GM12873 (cell line): ENCODE measurements around the gene BABAM2.

Experiments
- TF ChIP-seq, protein P1 (sequence below): IDR thresholded peaks from 2 replicates; pipeline ENCODE4 v1.5.1; 2012; ENCODE audit warnings: low read depth, mild to moderate bottlenecking, moderate library complexity, low read length, control low read depth; ENCODE audit not compliant: insufficient read depth; ENCODE audit errors: missing control alignments

The BABAM2 gene

DNA sequence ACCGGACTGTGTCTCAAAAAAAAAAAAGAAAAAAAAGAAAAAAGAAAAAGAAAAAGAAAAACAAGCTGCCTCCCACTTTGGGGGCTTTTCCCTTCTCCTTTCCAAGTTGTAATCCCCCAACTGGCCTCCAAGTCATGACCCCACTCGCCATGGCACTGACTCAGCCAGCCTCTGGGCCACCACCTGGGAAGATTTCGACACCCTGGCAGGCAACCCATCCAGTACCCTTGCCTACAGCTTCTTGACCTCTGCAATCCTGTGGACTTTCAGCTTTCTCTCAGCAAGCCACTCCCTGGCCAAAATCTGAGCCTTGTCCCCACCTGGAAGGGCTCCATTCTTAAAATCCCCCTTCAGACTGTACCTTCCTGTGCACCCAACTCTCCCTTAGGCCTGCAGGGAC, 479.8 kb downstream of the BABAM2 start:
- TF ChIP-seq, protein P1, sequence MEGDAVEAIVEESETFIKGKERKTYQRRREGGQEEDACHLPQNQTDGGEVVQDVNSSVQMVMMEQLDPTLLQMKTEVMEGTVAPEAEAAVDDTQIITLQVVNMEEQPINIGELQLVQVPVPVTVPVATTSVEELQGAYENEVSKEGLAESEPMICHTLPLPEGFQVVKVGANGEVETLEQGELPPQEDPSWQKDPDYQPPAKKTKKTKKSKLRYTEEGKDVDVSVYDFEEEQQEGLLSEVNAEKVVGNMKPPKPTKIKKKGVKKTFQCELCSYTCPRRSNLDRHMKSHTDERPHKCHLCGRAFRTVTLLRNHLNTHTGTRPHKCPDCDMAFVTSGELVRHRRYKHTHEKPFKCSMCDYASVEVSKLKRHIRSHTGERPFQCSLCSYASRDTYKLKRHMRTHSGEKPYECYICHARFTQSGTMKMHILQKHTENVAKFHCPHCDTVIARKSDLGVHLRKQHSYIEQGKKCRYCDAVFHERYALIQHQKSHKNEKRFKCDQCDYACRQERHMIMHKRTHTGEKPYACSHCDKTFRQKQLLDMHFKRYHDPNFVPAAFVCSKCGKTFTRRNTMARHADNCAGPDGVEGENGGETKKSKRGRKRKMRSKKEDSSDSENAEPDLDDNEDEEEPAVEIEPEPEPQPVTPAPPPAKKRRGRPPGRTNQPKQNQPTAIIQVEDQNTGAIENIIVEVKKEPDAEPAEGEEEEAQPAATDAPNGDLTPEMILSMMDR: no peak

DNA sequence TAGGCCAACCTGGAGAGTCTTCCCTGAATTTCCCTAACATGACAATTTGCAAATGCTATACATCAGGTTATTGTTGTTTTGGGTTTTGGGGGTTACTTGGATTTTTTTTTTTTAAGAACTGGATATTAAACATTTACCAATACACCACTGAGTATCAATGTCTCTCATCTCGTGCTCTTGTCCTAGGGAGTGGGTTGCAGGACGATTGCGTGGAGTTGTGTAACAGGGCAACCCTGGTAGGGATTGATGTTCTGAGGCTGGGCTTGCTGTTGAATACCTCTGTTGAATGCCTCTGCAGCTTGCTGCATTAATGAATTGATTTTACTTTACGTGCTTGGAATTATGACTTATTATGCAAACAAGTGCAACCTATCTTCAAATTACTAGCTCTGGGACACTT, 483.3 kb downstream of the BABAM2 start:
- TF ChIP-seq, protein P1: no peak

DNA sequence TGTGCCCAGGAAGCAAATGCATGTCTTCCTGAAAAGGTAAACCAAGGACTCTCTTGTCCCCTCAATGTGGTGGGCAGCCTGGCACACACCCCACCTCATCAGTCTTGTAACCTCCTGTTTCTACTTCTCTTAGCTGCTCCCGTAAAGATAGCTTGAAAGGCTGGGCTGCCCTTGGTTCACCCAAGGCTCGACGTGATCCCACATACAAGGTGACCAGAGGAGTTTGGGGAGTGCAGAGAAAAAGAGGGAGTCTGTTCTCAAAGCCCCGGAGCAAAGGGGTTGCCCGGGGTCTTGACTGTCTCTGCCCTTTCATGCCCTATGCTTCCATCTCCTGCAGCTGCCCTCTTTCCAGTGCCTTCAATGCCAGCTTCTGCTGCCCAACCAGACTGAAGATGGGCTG, 483.8 kb downstream of the BABAM2 start:
- TF ChIP-seq, protein P1: no peak

DNA sequence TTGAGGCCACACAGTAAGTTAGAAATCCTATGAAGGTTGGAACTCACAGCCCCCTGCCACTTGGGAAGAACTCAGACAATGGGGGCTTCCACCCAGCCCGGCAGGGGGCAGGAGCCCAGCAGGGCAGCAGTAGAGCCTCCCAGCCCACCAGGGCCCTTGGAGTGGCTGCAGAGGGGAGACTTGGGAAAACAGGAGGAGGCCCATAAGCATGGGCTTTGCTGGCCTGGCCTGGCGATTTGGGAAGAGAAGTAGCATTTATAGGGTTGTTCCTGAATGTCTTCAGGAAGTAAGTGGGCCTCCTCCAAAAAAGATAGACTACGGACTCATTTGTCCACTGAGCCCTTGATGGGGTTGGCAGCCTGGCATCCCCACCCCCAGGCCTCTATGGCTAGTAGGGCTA, 484.7 kb downstream of the BABAM2 start:
- TF ChIP-seq, protein P1: no peak

DNA sequence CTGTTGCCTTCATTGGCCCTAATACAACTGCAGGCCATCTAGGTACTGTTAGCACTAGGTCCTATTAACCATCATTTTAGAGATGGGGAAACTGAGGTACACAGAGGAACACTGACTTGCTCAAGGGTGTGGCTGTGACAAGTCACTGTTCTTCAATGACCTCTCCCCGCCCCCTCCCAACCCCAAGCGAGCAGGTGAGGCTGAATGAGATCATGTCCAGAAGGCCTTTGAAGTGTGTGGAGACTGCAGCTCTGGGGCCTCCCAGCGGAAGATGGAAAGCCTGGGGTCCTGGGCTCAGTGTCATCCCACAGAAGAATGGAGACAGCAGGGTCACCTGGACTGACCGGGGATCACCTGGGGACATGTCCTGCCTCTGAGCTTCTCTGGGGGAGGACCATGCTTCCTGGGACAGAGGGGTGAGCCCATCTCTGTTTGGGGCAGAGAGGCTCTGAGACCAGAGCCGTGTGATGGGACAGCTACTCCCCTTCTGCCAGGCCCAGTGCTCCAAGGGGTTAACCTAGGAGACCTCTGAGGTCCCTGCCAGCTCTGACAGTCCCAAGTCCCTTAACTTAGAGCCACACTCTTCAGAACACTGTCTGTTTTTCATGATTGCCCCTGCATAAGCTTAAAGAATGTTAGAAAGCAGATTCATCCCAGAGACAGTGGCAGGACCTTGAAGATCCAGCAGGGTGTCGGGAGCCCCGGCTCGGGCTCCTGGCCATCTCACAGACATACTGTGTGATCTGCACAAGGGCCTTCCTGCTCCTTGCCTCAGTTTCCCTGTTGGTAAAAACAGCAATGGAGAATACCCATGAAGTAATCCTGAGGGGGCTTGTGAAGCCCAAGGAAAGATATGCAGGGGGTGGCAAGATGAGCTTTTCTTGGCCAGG, 485.5 kb downstream of the BABAM2 start:
- TF ChIP-seq, protein P1: no peak

DNA sequence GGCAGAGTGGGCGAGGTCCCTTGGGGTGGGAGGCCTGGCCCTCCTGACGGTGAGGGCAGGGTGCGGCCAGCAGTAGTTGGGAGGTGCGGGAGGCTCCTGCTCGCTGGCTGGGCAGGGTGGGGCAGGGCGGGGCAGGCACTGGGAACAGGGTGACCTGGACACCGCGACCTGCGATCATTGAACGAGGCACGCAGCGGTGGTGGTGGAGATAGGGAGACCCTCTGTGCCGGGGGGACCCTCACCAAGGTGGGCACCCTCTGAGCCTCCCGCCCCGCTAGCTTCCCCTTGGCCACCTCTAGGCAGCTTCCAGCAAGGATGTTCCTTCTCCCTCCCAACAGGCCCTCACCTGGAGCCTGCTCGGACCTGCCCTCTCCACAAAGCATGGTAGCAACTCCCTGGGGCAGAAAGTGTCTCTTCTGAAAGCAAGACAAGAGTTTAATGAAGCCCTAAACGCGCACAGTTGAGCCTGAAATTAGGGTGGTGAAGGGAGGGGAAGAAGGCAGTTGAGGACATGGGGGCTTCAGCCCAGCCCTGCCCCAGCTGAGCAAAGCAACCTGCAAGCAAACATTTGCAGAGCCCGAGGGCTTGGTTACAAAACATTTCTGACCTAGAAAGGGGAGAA, 486.8 kb downstream of the BABAM2 start:
- TF ChIP-seq, protein P1: no peak

DNA sequence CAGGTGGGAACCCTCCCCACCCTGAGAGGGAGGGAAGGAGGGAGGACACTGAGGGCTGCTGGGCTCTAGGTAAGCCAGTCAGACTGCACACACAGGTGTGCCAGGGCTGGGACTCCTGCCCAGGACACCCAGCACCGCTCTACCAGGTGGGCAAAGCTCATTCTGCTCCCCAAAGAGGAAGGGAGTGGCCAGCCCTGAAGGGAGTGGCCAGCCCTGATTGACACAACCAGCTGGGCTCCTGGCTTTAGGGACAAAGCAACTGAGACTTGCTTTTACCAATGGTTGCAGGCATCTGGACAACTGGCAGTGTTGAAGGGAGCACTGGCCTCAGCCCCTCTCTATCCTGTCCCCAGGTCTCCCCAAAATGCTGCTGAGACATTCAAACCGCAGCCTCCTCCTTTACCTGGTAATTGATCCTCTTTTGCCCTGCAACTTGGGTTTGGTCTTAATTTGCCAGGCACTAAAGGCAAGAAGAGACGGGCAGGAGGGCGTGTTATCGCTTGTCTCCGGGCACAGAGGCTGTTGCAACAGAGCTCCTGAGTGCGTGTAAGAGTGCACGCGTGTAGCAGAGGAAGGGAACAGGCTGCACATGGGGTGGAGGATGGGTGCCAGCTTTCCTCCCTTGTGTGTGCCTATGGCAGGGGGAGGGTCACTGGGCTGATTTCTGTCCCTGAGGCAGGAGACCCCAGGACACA, 487.6 kb downstream of the BABAM2 start:
- TF ChIP-seq, protein P1: no peak
